GM12892 (cell line): ENCODE data around the gene RRAS.

Experiments used
- POLR2A ChIP-seq: IDR thresholded peaks from 2 replicates; pipeline ENCODE4 v1.6.1; 2011; ENCODE audit warnings: low read depth, low read length, control low read depth
- POLR2AphosphoS5 ChIP-seq: IDR thresholded peaks from 2 replicates; pipeline ENCODE4 v1.6.1; 2011; ENCODE audit warnings: low read depth, low read length, control low read depth

GRCh38 chr19:49688531-49689132 lies 48.7 kb upstream of the RRAS start:
- TF ChIP-seq POLR2AphosphoS5 (peak; percentile 67; the same call in 1 of the 2 replicates), POLR2A (0 out of 2 replicates have a peak, but pooled peaks have one; percentile 26)
